Transverse colon (tissue), 4 donors: Measurements from ENCODE around the gene ZNF586.
"Not testable (repeated sequence)": the region's sequence is repeated elsewhere in the genome, so short reads cannot be mapped to it uniquely, and the experiment has no call there.

ENCODE experiments used
- POLR2A ChIP-seq: fragments of 450-650 bp; IDR thresholded peaks from one replicate; pipeline ENCODE4 v1.6.1; 2016; ENCODE audit warnings: antibody characterized with exemption, mild to moderate bottlenecking, moderate library complexity
- POLR2AphosphoS5 ChIP-seq, 3 donors: sonication (generic); formaldehyde crosslinking; IDR thresholded peaks; one replicate each; pipeline ENCODE4 v1.6.1; 2016; ENCODE audit warnings: antibody characterized with exemption in 3 of 3
- TF ChIP-seq, protein P1 (sequence below), 5 experiments: fragments of 200-600 bp in 3 of 5; fragments of 450-650 bp in 2 of 5; sonication (generic) in 3 of 5; IDR thresholded peaks; 1 replicate in 2 of 5; 2 replicates in 3 of 5; pipeline ENCODE4 v1.5.1; 2016 to 2017; ENCODE audit warnings: antibody characterized with exemption in 5 of 5, inconsistent platforms in 3 of 5, mild to moderate bottlenecking in 2 of 5, moderate library complexity in 1 of 5

DNA sequence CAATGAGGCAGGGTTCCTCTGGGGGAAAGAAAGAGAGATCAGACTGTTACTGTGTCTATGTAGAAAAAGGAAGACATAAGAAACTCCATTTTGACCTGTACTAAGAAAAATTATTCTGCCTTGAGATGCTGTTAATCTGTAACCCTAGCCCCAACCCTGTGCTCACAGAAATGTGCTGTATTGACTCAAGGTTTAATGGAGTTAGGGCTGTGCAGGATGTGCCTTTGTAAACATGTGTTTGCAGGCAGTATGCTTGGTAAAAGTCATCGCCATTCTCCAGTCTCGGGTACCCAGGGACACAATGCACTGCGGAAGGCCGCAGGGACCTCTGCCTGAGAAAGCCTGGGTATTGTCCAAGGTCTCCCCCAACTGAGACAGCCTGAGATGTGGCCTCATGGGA is 54.1 kb downstream of the ZNF586 start:
- TF ChIP-seq, protein P1, sequence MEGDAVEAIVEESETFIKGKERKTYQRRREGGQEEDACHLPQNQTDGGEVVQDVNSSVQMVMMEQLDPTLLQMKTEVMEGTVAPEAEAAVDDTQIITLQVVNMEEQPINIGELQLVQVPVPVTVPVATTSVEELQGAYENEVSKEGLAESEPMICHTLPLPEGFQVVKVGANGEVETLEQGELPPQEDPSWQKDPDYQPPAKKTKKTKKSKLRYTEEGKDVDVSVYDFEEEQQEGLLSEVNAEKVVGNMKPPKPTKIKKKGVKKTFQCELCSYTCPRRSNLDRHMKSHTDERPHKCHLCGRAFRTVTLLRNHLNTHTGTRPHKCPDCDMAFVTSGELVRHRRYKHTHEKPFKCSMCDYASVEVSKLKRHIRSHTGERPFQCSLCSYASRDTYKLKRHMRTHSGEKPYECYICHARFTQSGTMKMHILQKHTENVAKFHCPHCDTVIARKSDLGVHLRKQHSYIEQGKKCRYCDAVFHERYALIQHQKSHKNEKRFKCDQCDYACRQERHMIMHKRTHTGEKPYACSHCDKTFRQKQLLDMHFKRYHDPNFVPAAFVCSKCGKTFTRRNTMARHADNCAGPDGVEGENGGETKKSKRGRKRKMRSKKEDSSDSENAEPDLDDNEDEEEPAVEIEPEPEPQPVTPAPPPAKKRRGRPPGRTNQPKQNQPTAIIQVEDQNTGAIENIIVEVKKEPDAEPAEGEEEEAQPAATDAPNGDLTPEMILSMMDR (IDR thresholded peaks at IDR 0.05): not testable (repeated sequence)
- not testable (repeated sequence) for TF ChIP-seq POLR2A; POLR2AphosphoS5 (IDR thresholded peaks at IDR 0.05)
